Eye (tissue), 1 donor: Measurements from ENCODE around the gene DSG4.

Experiments used
- DNase-seq: peaks from one replicate; pipeline ENCODE4 v3.0.0-alpha.2; 2015

The DSG4 gene

GRCh38 chr18:31451625-31452024 lies 75.0 kb downstream of the DSG4 start:
- DNase-seq, result no peak

GRCh38 chr18:31454066-31454708 lies 77.6 kb downstream of the DSG4 start:
- no peak for DNase-seq
